WTC11 (cell line): ENCODE measurements around the gene UHRF1. TPM values are rescaled to one million over a fixed set of nuclear protein-coding genes. Genes with fewer than 3 reads are reported as not detected.
A peak's percentile ranks its signal among the peaks of the same experiment; 100 is the strongest.

Experiments used
- ATAC-seq: fragments of 200-7000 bp; cut with Tn5 transposase; 2 replicates; pipeline ENCODE4 v1.10.0; 2021; ENCODE audit warnings: mild to moderate bottlenecking, moderate library complexity
- CTCF ChIA-PET: fragments of 300-600 bp; sonication (Branson Sonifier 250); formaldehyde crosslinking; loops from one replicate; lab custom pipeline; 2021; ENCODE audit warnings: antibody characterized with exemption; lab: Charles Lee
- POLR2A ChIA-PET: fragments of 350-600 bp; sonication (Branson Sonifier 250); formaldehyde crosslinking; loops from one replicate; lab custom pipeline; 2021; ENCODE audit warnings: antibody characterized with exemption; lab: Charles Lee
- DNase-seq: peaks from one replicate; pipeline ENCODE4 v3.0.0; 2021; ENCODE audit warnings: low spot score
- H3K27ac Mint-ChIP-seq: 2 replicates; pipeline ENCODE4 v1.8.0; 2021; ENCODE audit warnings: mixed read lengths
- H3K27me3 Mint-ChIP-seq: 2 replicates; pipeline ENCODE4 v1.8.0; 2021; ENCODE audit warnings: low read depth, mild to moderate bottlenecking, moderate library complexity, mixed read lengths
- H3K36me3 Mint-ChIP-seq: 2 replicates; pipeline ENCODE4 v1.8.0; 2021; ENCODE audit warnings: mixed read lengths
- H3K4me1 Mint-ChIP-seq: 2 replicates; pipeline ENCODE4 v1.8.0; 2022; ENCODE audit warnings: mixed read lengths
- H3K4me3 Mint-ChIP-seq: 2 replicates; pipeline ENCODE4 v1.8.0; 2021; ENCODE audit warnings: mild to moderate bottlenecking, moderate library complexity, mixed read lengths
- H3K9me3 Mint-ChIP-seq: 2 replicates; pipeline ENCODE4 v1.8.0; 2021; ENCODE audit warnings: mixed read lengths
- ESRRA ChIP-seq: sonication (generic); formaldehyde crosslinking; IDR thresholded peaks from 2 replicates; pipeline ENCODE4 v1.8.1; 2022; ENCODE audit warnings: mild to moderate bottlenecking, missing genetic modification reagents, borderline replicate concordance
- ETV6 ChIP-seq: sonication (generic); formaldehyde crosslinking; IDR thresholded peaks from 2 replicates; pipeline ENCODE4 v1.8.1; 2022; ENCODE audit warnings: mild to moderate bottlenecking, missing genetic modification reagents
- FOXK1 ChIP-seq: sonication (generic); formaldehyde crosslinking; IDR thresholded peaks from 2 replicates; pipeline ENCODE4 v1.8.0; 2022; ENCODE audit warnings: mild to moderate bottlenecking, moderate library complexity, missing genetic modification reagents
- JUN ChIP-seq: sonication (generic); formaldehyde crosslinking; IDR thresholded peaks from 2 replicates; pipeline ENCODE4 v1.8.0; 2023; ENCODE audit warnings: mild to moderate bottlenecking, missing genetic modification reagents
- MYBL2 ChIP-seq: sonication (generic); formaldehyde crosslinking; IDR thresholded peaks from 2 replicates; pipeline ENCODE4 v1.8.1; 2023; ENCODE audit warnings: mild to moderate bottlenecking, moderate library complexity, missing genetic modification reagents
- PRRX2 ChIP-seq: fragments of 250-450 bp; sonication (Bioruptor Pico); IDR thresholded peaks from 2 replicates; pipeline ENCODE4 v1.8.0; 2021; ENCODE audit warnings: mild to moderate bottlenecking
- SOX15 ChIP-seq: fragments of 250-450 bp; sonication (Bioruptor Pico); IDR thresholded peaks from 2 replicates; pipeline ENCODE4 v1.9.0; 2021; ENCODE audit warnings: mild to moderate bottlenecking
- SP1 ChIP-seq: sonication (generic); formaldehyde crosslinking; conservative IDR thresholded peaks from 2 replicates; pipeline ENCODE4 v1.8.1; 2022; ENCODE audit warnings: missing genetic modification reagents
- TEAD1 ChIP-seq: sonication (generic); formaldehyde crosslinking; IDR thresholded peaks from 2 replicates; pipeline ENCODE4 v1.8.0; 2022; ENCODE audit warnings: mild to moderate bottlenecking, missing genetic modification reagents
- ZNF138 ChIP-seq: sonication (generic); formaldehyde crosslinking; conservative IDR thresholded peaks from 2 replicates; pipeline ENCODE4 v1.8.1; 2022; ENCODE audit warnings: mild to moderate bottlenecking, moderate library complexity, missing genetic modification reagents
- ZNF219 ChIP-seq: sonication (generic); formaldehyde crosslinking; IDR thresholded peaks from 2 replicates; pipeline ENCODE4 v1.8.0; 2023; ENCODE audit warnings: missing genetic modification reagents, mild to moderate bottlenecking, borderline replicate concordance
- total RNA-seq: library from RNA; stranded (reverse); gene quantifications from 3 replicates; pipeline ENCODE4 v1.2.3, GENCODE V29; 2021
- TF ChIP-seq, protein P1 (sequence below): sonication (generic); formaldehyde crosslinking; IDR thresholded peaks from 2 replicates; pipeline ENCODE4 v1.8.1; 2022; ENCODE audit warnings: missing genetic modification reagents, borderline replicate concordance
- TF ChIP-seq, protein P2 (sequence below): sonication (generic); formaldehyde crosslinking; IDR thresholded peaks from 2 replicates; pipeline ENCODE4 v1.8.0; 2023; ENCODE audit warnings: missing genetic modification reagents, mild to moderate bottlenecking, borderline replicate concordance
- TF ChIP-seq, protein P3 (sequence below): fragments of 200-600 bp; IDR thresholded peaks from 2 replicates; pipeline ENCODE4 v1.8.0; 2022; ENCODE audit warnings: antibody characterized with exemption
- TF ChIP-seq, protein P4 (sequence below): fragments of 250-450 bp; sonication (Bioruptor Pico); IDR thresholded peaks from 2 replicates; pipeline ENCODE4 v1.9.0; 2021; ENCODE audit warnings: mild to moderate bottlenecking

The UHRF1 gene
- total RNA-seq, 1 experiment from 2014 or later: 42.5 TPM

DNA sequence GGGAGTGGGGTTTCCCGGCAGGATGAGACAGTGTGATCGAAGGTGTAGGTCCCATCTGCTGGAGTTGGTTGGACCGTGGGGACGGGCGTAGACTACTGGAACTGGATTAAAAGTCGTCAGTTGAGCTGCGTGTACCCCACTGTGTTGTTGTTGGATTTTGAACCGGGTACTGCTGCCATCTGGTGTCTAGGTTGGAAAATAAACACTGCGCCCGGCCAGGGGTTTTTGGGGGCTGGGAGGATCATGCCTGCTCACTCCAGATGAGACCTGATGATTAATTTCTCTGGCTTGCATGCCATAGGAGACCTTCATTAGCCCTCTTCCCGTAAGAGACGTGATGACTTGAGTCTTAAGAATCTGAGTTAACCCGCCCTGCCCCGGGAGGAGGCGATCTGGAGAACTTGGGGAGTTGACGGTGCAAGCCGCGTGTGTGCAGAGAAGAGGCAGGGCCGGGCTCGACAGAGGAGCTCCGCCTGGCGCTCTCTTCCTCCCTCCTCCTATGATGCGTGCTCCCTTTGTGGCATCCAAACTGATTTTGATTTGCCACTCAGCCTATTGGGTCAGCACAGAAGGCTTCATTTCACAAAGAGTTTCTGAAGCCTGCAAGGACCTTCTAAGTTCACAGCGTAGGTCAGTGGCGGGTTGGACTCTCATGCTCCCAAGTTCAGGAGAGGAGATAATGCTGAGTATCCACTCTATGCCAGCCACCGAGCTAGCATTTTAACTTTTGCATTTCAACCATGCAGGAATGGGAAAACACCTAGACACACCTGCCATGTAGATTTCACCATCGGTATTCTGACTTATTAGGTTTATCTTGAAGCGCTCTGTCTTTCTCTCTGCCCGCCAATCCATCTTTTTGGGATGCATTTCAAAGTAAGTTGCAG lies 2.7 kb downstream of the UHRF1 start:
- H3K27me3 Mint-ChIP-seq: peaks cover 16% of the 10 kb centered on the region
- no peaks in the 10 kb centered on the region for H3K9me3 Mint-ChIP-seq
- H3K36me3 Mint-ChIP-seq: peaks cover 8% of the 10 kb centered on the region; the same call in 1 of the 2 replicates
- TF ChIP-seq SP1 (no peak), ZNF219 (CRISPR knock-in tag) (no peak), JUN (CRISPR knock-in tag) (no peak), TEAD1 (no peak), MYBL2 (CRISPR knock-in tag) (no peak), ESRRA (CRISPR knock-in tag) (no peak), SOX15 (CRISPR knock-in tag) (no peak), ETV6 (no peak), ZNF138 (CRISPR knock-in tag) (no peak), FOXK1 (CRISPR knock-in tag) (peak; percentile 27; the same call in 1 of the 2 replicates), PRRX2 (CRISPR knock-in tag) (no peak)
- TF ChIP-seq, protein P1, sequence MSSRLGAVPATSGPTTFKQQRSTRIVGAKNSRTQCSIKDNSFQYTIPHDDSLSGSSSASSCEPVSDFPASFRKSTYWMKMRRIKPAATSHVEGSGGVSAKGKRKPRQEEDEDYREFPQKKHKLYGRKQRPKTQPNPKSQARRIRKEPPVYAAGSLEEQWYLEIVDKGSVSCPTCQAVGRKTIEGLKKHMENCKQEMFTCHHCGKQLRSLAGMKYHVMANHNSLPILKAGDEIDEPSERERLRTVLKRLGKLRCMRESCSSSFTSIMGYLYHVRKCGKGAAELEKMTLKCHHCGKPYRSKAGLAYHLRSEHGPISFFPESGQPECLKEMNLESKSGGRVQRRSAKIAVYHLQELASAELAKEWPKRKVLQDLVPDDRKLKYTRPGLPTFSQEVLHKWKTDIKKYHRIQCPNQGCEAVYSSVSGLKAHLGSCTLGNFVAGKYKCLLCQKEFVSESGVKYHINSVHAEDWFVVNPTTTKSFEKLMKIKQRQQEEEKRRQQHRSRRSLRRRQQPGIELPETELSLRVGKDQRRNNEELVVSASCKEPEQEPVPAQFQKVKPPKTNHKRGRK (CRISPR knock-in tag): no peak
- TF ChIP-seq, protein P2, sequence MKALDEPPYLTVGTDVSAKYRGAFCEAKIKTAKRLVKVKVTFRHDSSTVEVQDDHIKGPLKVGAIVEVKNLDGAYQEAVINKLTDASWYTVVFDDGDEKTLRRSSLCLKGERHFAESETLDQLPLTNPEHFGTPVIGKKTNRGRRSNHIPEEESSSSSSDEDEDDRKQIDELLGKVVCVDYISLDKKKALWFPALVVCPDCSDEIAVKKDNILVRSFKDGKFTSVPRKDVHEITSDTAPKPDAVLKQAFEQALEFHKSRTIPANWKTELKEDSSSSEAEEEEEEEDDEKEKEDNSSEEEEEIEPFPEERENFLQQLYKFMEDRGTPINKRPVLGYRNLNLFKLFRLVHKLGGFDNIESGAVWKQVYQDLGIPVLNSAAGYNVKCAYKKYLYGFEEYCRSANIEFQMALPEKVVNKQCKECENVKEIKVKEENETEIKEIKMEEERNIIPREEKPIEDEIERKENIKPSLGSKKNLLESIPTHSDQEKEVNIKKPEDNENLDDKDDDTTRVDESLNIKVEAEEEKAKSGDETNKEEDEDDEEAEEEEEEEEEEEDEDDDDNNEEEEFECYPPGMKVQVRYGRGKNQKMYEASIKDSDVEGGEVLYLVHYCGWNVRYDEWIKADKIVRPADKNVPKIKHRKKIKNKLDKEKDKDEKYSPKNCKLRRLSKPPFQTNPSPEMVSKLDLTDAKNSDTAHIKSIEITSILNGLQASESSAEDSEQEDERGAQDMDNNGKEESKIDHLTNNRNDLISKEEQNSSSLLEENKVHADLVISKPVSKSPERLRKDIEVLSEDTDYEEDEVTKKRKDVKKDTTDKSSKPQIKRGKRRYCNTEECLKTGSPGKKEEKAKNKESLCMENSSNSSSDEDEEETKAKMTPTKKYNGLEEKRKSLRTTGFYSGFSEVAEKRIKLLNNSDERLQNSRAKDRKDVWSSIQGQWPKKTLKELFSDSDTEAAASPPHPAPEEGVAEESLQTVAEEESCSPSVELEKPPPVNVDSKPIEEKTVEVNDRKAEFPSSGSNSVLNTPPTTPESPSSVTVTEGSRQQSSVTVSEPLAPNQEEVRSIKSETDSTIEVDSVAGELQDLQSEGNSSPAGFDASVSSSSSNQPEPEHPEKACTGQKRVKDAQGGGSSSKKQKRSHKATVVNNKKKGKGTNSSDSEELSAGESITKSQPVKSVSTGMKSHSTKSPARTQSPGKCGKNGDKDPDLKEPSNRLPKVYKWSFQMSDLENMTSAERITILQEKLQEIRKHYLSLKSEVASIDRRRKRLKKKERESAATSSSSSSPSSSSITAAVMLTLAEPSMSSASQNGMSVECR (CRISPR knock-in tag): no peak
- TF ChIP-seq, protein P3, sequence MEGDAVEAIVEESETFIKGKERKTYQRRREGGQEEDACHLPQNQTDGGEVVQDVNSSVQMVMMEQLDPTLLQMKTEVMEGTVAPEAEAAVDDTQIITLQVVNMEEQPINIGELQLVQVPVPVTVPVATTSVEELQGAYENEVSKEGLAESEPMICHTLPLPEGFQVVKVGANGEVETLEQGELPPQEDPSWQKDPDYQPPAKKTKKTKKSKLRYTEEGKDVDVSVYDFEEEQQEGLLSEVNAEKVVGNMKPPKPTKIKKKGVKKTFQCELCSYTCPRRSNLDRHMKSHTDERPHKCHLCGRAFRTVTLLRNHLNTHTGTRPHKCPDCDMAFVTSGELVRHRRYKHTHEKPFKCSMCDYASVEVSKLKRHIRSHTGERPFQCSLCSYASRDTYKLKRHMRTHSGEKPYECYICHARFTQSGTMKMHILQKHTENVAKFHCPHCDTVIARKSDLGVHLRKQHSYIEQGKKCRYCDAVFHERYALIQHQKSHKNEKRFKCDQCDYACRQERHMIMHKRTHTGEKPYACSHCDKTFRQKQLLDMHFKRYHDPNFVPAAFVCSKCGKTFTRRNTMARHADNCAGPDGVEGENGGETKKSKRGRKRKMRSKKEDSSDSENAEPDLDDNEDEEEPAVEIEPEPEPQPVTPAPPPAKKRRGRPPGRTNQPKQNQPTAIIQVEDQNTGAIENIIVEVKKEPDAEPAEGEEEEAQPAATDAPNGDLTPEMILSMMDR: 0 out of 2 replicates have a peak, but pooled peaks have one; percentile 17
- TF ChIP-seq, protein P4, sequence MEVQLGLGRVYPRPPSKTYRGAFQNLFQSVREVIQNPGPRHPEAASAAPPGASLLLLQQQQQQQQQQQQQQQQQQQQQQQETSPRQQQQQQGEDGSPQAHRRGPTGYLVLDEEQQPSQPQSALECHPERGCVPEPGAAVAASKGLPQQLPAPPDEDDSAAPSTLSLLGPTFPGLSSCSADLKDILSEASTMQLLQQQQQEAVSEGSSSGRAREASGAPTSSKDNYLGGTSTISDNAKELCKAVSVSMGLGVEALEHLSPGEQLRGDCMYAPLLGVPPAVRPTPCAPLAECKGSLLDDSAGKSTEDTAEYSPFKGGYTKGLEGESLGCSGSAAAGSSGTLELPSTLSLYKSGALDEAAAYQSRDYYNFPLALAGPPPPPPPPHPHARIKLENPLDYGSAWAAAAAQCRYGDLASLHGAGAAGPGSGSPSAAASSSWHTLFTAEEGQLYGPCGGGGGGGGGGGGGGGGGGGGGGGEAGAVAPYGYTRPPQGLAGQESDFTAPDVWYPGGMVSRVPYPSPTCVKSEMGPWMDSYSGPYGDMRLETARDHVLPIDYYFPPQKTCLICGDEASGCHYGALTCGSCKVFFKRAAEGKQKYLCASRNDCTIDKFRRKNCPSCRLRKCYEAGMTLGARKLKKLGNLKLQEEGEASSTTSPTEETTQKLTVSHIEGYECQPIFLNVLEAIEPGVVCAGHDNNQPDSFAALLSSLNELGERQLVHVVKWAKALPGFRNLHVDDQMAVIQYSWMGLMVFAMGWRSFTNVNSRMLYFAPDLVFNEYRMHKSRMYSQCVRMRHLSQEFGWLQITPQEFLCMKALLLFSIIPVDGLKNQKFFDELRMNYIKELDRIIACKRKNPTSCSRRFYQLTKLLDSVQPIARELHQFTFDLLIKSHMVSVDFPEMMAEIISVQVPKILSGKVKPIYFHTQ (CRISPR knock-in tag): no peak
- ATAC-seq (peak; percentile 31), DNase-seq (peak; percentile 62)
- peak overlapping the region; percentile 70 for H3K27ac Mint-ChIP-seq
- ChIA-PET CTCF (interaction anchor here (0.6 to 4.7 kb wide), 25 partner anchors 10 to 260 kb away, joined by 3 to 64 read pairs (median 4); partner anchors contain the start of genes KDM4B and PLIN3), POLR2A (interaction anchor here (0.5 to 1.2 kb wide), 2 partner anchors 16 to 45 kb away, joined by 4 to 5 read pairs; partner anchors contain the start of gene PLIN3)
- H3K4me3 Mint-ChIP-seq: peak overlapping the region; percentile 77
- peaks cover 22% of the 10 kb centered on the region for H3K4me1 Mint-ChIP-seq
